T-helper 1 cell treated with Interleukin-12 subunit alpha and Interleukin-12 subunit beta and Interleukin-4 antibody, amounts not matched to agents 30 μg/mL and 1 μg/mL, for 36 hours (primary cell): ENCODE results near the gene LCK.

Source experiments
- H3K27ac Mint-ChIP-seq: one replicate; pipeline ENCODE4 v1.8.0; 2021; ENCODE audit warnings: mild to moderate bottlenecking, mixed read lengths
- H3K27me3 Mint-ChIP-seq: one replicate; pipeline ENCODE4 v1.8.0; 2021; ENCODE audit warnings: low read depth, mixed read lengths
- H3K36me3 Mint-ChIP-seq: one replicate; pipeline ENCODE4 v1.8.0; 2021; ENCODE audit warnings: low read depth, mixed read lengths
- H3K4me1 Mint-ChIP-seq: one replicate; pipeline ENCODE4 v1.8.0; 2021; ENCODE audit warnings: low read depth, mixed read lengths
- H3K4me3 Mint-ChIP-seq: one replicate; pipeline ENCODE4 v1.8.0; 2021; ENCODE audit warnings: mild to moderate bottlenecking, moderate library complexity, mixed read lengths
- H3K9me3 Mint-ChIP-seq: one replicate; pipeline ENCODE4 v1.8.0; 2021; ENCODE audit warnings: mixed read lengths

Gene LCK

DNA sequence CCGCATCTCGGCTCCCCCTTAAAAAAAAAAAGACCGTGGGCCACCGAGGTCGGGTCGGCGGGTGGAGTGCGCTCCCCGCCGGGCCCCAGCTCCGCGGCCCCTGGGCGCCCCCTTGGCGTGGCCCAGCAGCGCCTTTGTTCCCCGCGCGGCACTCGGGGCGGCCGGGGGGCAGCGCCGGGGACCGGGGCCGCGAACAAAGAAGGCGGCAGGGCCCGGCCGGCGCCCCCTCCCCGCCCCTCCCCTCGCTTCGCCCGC is 84.4 kb downstream of the LCK start:
- Mint-ChIP-seq H3K27me3 (no peaks in the 10 kb centered on the region), H3K4me3 (no peak overlapping the region), H3K36me3 (peaks cover 26% of the 10 kb centered on the region), H3K27ac (no peak overlapping the region), H3K9me3 (no peaks in the 10 kb centered on the region), H3K4me1 (peaks cover 39% of the 10 kb centered on the region)
